Parathyroid adenoma (tissue), 2 donors: ENCODE measurements around the gene FSD1.
A peak's percentile ranks its signal among the peaks of the same experiment; 100 is the strongest.

Source experiments
- H2AFZ ChIP-seq: fragments of 300-600 bp; sonication (generic); one replicate; pipeline ENCODE4 v1.7.0; 2017; ENCODE audit warnings: antibody characterized with exemption, mild to moderate bottlenecking
- H3K27ac ChIP-seq: fragments of 300-600 bp; sonication (generic); one replicate; pipeline ENCODE4 v1.7.0; 2017
- H3K27me3 ChIP-seq: fragments of 300-600 bp; sonication (generic); one replicate; pipeline ENCODE4 v1.7.0; 2017; ENCODE audit warnings: low read length; ENCODE audit not compliant: control insufficient read depth, insufficient read depth
- H3K36me3 ChIP-seq: fragments of 300-600 bp; sonication (generic); one replicate; pipeline ENCODE4 v1.7.0; 2017; ENCODE audit warnings: low read length; ENCODE audit not compliant: control insufficient read depth, insufficient read depth
- H3K4me1 ChIP-seq: fragments of 300-600 bp; sonication (generic); one replicate; pipeline ENCODE4 v1.7.0; 2017; ENCODE audit warnings: control low read depth
- H3K4me2 ChIP-seq: fragments of 300-600 bp; sonication (generic); one replicate; pipeline ENCODE4 v1.7.0; 2017; ENCODE audit warnings: low read length
- H3K4me3 ChIP-seq: fragments of 300-600 bp; sonication (generic); one replicate; pipeline ENCODE4 v1.7.0; 2017; ENCODE audit warnings: low read depth, low read length
- H3K79me2 ChIP-seq: fragments of 300-600 bp; sonication (generic); one replicate; pipeline ENCODE4 v1.7.0; 2017; ENCODE audit warnings: control low read depth
- H3K9ac ChIP-seq: fragments of 300-600 bp; sonication (generic); one replicate; pipeline ENCODE4 v1.7.0; 2017; ENCODE audit warnings: mild to moderate bottlenecking
- H3K9me3 ChIP-seq: fragments of 300-600 bp; sonication (generic); one replicate; pipeline ENCODE4 v1.7.0; 2017; ENCODE audit warnings: low read length; ENCODE audit not compliant: control insufficient read depth
- TF ChIP-seq, protein P1 (sequence below): fragments of 300-600 bp; sonication (generic); IDR thresholded peaks from one replicate; pipeline ENCODE4 v1.7.0; 2017; ENCODE audit warnings: antibody characterized with exemption, mild to moderate bottlenecking
- donor health status: primary hyperparathyroidism.

The FSD1 gene

DNA sequence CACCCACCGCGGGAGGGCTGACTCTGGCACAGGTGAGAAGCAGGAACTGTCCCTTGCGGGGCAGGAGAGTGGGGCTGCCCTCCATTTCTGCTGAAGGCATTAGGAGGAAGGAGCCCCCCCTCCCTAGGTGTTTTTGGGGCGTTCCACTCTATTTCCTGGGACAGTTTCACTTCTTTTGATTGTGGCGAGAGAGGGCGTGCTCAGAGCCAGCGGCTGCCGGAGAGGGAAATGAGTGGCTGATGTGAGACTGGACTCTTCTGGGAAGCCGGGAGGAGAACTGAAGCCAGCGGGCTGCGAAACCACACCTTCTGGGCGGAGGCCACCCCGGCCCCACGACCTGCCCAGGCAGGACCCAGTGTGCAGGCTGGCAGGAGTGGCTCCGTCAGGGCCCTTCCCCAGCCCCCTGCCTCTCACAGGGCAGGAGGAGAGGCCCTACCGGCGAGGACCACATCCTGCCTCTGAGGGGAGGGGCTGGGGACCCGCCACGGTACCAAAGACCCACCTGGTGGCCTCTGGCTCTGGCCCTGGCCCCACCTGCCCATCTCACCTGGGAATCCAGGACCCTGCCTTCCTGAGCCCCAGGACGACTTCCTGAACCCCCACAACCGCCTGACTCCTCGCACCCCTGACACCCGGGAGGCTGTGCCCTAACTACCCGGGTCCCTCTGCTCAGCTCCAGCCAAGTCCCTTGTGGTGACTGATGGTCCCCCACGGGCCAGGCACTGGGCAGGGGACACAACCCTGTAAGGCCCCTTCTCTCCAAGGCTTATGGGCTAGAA, 64.9 kb downstream of the FSD1 start:
- H2AFZ ChIP-seq: no peak overlapping the region
- H3K79me2 ChIP-seq: peaks cover 48% of the 10 kb centered on the region
- TF ChIP-seq, protein P1, sequence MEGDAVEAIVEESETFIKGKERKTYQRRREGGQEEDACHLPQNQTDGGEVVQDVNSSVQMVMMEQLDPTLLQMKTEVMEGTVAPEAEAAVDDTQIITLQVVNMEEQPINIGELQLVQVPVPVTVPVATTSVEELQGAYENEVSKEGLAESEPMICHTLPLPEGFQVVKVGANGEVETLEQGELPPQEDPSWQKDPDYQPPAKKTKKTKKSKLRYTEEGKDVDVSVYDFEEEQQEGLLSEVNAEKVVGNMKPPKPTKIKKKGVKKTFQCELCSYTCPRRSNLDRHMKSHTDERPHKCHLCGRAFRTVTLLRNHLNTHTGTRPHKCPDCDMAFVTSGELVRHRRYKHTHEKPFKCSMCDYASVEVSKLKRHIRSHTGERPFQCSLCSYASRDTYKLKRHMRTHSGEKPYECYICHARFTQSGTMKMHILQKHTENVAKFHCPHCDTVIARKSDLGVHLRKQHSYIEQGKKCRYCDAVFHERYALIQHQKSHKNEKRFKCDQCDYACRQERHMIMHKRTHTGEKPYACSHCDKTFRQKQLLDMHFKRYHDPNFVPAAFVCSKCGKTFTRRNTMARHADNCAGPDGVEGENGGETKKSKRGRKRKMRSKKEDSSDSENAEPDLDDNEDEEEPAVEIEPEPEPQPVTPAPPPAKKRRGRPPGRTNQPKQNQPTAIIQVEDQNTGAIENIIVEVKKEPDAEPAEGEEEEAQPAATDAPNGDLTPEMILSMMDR: peak; percentile 2
- H3K4me3 ChIP-seq: peak overlapping the region; percentile 41
- no peaks in the 10 kb centered on the region for H3K9me3 ChIP-seq
- no peaks in the 10 kb centered on the region for H3K36me3 ChIP-seq
- no peak overlapping the region for H3K9ac ChIP-seq
- H3K27me3 ChIP-seq: no peaks in the 10 kb centered on the region
- H3K4me2 ChIP-seq: peak overlapping the region; percentile 70
- peaks cover 63% of the 10 kb centered on the region for H3K4me1 ChIP-seq
- H3K27ac ChIP-seq: peak overlapping the region; percentile 99

DNA sequence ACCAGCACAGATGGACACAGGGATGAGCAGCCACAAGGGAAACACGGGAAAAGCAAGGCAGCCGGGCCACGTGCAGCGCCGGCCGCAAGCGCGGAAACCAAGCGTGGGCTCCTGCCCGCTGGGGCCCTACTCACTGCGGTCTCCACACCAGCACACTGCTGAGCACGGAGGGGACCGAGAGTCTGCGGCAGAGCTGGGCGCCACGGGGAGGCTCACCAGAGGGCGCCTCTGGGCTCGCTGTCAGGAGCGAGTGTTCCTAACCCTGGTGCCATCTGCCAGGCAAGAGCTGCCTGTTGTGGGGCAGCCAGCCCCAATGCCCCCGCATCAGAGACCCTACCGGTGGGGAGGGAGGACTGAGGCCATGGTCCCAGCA, 65.5 kb downstream of the FSD1 start:
- Histone ChIP-seq H3K27me3 (no peaks in the 10 kb centered on the region), H3K4me2 (peak overlapping the region; percentile 70), H3K4me3 (no peak overlapping the region), H3K9ac (no peak overlapping the region), H2AFZ (no peak overlapping the region), H3K4me1 (peaks cover 68% of the 10 kb centered on the region), H3K36me3 (no peaks in the 10 kb centered on the region), H3K79me2 (peaks cover 48% of the 10 kb centered on the region), H3K27ac (peak overlapping the region; percentile 99), H3K9me3 (no peaks in the 10 kb centered on the region)
- TF ChIP-seq, protein P1: peak; percentile 62

- H3K27me3 ChIP-seq: no peaks in the 10 kb centered on the region
- H3K79me2 ChIP-seq: peaks cover 42% of the 10 kb centered on the region
- peaks cover 73% of the 10 kb centered on the region for H3K4me1 ChIP-seq
- no peaks in the 10 kb centered on the region for H3K36me3 ChIP-seq
- peak overlapping the region; percentile 56 for H3K4me2 ChIP-seq
- H3K9ac ChIP-seq: no peak overlapping the region
- peak overlapping the region; percentile 2 for H2AFZ ChIP-seq
- H3K27ac ChIP-seq: peak overlapping the region; percentile 99
- no peaks in the 10 kb centered on the region for H3K9me3 ChIP-seq
- H3K4me3 ChIP-seq: no peak overlapping the region
- TF ChIP-seq, protein P1: no peak
Measured at GRCh38 chr19:4370418-4371041, 66.1 kb downstream of the FSD1 start.

- H3K27ac ChIP-seq: peak overlapping the region; percentile 99
- no peak overlapping the region for H3K9ac ChIP-seq
- TF ChIP-seq, protein P1: no peak
- peak overlapping the region; percentile 56 for H3K4me2 ChIP-seq
- H3K36me3 ChIP-seq: no peaks in the 10 kb centered on the region
- peaks cover 37% of the 10 kb centered on the region for H3K79me2 ChIP-seq
- H2AFZ ChIP-seq: peak overlapping the region; percentile 13
- H3K9me3 ChIP-seq: no peaks in the 10 kb centered on the region
- H3K4me3 ChIP-seq: no peak overlapping the region
- peaks cover 83% of the 10 kb centered on the region for H3K4me1 ChIP-seq
- no peaks in the 10 kb centered on the region for H3K27me3 ChIP-seq
Measured at GRCh38 chr19:4371247-4372164, 67.1 kb downstream of the FSD1 start.
